ENCODE measurements around the gene ALKBH7. TPM values are rescaled to one million over a fixed set of nuclear protein-coding genes. Genes with fewer than 3 reads are reported as not detected.

ALKBH7 gene
- total and polyA plus RNA-seq, 10 of the 15 experiments (the other 5 are each of a cell fraction or from before 2014, with no cell fraction given), result 0.31 to 82.5 (median 37.6) TPM

- no peak overlapping the region for H3K4me3 ChIP-seq
- TF ChIP-seq POLR2A (IDR thresholded peaks at IDR 0.05; ENCODE audit: low read depth, low read length), result peak; percentile 41; the same call in 1 of the 2 replicates
- TF ChIP-seq BCL3 (IDR thresholded peaks at IDR 0.05; ENCODE audit: borderline replicate concordance, insufficient read depth, low read depth, low read length, poor library complexity, severe bottlenecking), result no peak
- ChIA-PET POLR2A (no interaction called here), RAD21 (ENCODE audit: unreplicated experiment) (no interaction called here), CTCF (no interaction called here), SMC1A (ENCODE audit: uncharacterized antibody, unreplicated experiment) (no interaction called here)
- peaks cover 8% of the 10 kb centered on the region; the same call in 1 of the 2 replicates for H4K20me1 ChIP-seq (ENCODE audit: control insufficient read depth, insufficient read depth)
- no peak overlapping the region for H3K9ac ChIP-seq (ENCODE audit: control insufficient read depth, insufficient read depth, low read length)
- H3K9me3 ChIP-seq (replicated peaks; ENCODE audit: control insufficient read depth, insufficient read depth, low read length), result no peaks in the 10 kb centered on the region
- H3K36me3 ChIP-seq (ENCODE audit: control insufficient read depth in 2 of 2, insufficient read depth in 2 of 2, low read length in 1 of 2), result peaks cover 27 to 52% of the 10 kb centered on the region in 2 experiments
- H2AFZ ChIP-seq (ENCODE audit: control insufficient read depth, low read depth, low read length), result no peak overlapping the region
- no peaks in the 10 kb centered on the region for H3K27me3 ChIP-seq (replicated peaks in 1 of 2; ENCODE audit: control insufficient read depth in 2 of 2, insufficient read depth in 2 of 2, low read length in 1 of 2)
- no peak for ATAC-seq
- WGBS (ENCODE audit: insufficient coverage, insufficient replicate concordance, low lambda C conversion rate, missing lambda C conversion rate), result 98% methylated on average over 30 of the region's 32 CpGs
- in situ Hi-C loops (cut with MboI), result no loop called here
- no TSS peak for BruUV-seq (replicated peaks)
- DNase-seq (ENCODE audit: low read depth, low spot score), result no peak
- intact Hi-C loops (cut with micrococcal nuclease; ENCODE audit: unreplicated experiment), result no loop called here
- H3K4me1 ChIP-seq (ENCODE audit: control insufficient read depth, insufficient read depth, low read length), result no peaks in the 10 kb centered on the region
- no peak for FAIRE-seq
- H3K27ac ChIP-seq (ENCODE audit: control insufficient read depth, insufficient read depth), result no peak overlapping the region
- no peak overlapping the region for H3K4me2 ChIP-seq (ENCODE audit: control insufficient read depth, insufficient read depth)
- peaks cover 11% of the 10 kb centered on the region for H3K79me2 ChIP-seq (ENCODE audit: control insufficient read depth, insufficient read depth, low read length)
Observed at GRCh38 chr19:6415591-6416190, 43.1 kb downstream of the ALKBH7 start.

GRCh38 chr19:6416658-6417405, 44.2 kb downstream of the ALKBH7 start:
- intact Hi-C loops (cut with micrococcal nuclease; ENCODE audit: unreplicated experiment), result no loop called here
- ChIA-PET RAD21 (ENCODE audit: unreplicated experiment) (no interaction called here), CTCF (no interaction called here), POLR2A (no interaction called here), SMC1A (ENCODE audit: uncharacterized antibody, unreplicated experiment) (no interaction called here)
- Histone ChIP-seq H3K27ac (ENCODE audit: control insufficient read depth, insufficient read depth) (no peak overlapping the region), H3K4me3 (no peak overlapping the region), H3K36me3 (ENCODE audit: control insufficient read depth in 2 of 2, insufficient read depth in 2 of 2, low read length in 1 of 2) (peaks cover 27 to 62% of the 10 kb centered on the region in 2 experiments), H3K79me2 (ENCODE audit: control insufficient read depth, insufficient read depth, low read length) (peaks cover 22% of the 10 kb centered on the region), H3K9me3 (replicated peaks; ENCODE audit: control insufficient read depth, insufficient read depth, low read length) (no peaks in the 10 kb centered on the region), H3K4me2 (ENCODE audit: control insufficient read depth, insufficient read depth) (no peak overlapping the region), H4K20me1 (ENCODE audit: control insufficient read depth, insufficient read depth) (peaks cover 12% of the 10 kb centered on the region), H3K4me1 (ENCODE audit: control insufficient read depth, insufficient read depth, low read length) (no peaks in the 10 kb centered on the region), H2AFZ (ENCODE audit: control insufficient read depth, low read depth, low read length) (no peak overlapping the region), H3K27me3 (replicated peaks in 1 of 2; ENCODE audit: control insufficient read depth in 2 of 2, insufficient read depth in 2 of 2, low read length in 1 of 2) (no peaks in the 10 kb centered on the region), H3K9ac (ENCODE audit: control insufficient read depth, insufficient read depth, low read length) (no peak overlapping the region)
- WGBS (ENCODE audit: insufficient coverage, insufficient replicate concordance, low lambda C conversion rate, missing lambda C conversion rate), result 94% methylated on average over 29 of the region's 29 CpGs
- DNase-seq (ENCODE audit: low read depth, low spot score) (no peak), FAIRE-seq (no peak), ATAC-seq (no peak)
- BruUV-seq (replicated peaks), result no TSS peak
- peak; percentile 43; the same call in 1 of the 2 replicates for TF ChIP-seq POLR2A (IDR thresholded peaks at IDR 0.05; ENCODE audit: low read depth, low read length)
- TF ChIP-seq ASH2L (IDR thresholded peaks at IDR 0.05; ENCODE audit: borderline replicate concordance, low read depth), result no peak
- in situ Hi-C loops (cut with MboI), result no loop called here

Data from GM12878 (cell line).